Mesodermal cell (in vitro differentiated cells): ENCODE data around the gene DNAJB6.

Experiments
- H3K27ac ChIP-seq: 2 replicates; pipeline ENCODE4 v1.7.0; 2013; ENCODE audit warnings: mild to moderate bottlenecking, low read depth, low read length, moderate library complexity; ENCODE audit not compliant: severe bottlenecking
- H3K36me3 ChIP-seq: 2 replicates; pipeline ENCODE4 v1.7.1; 2013; ENCODE audit warnings: mild to moderate bottlenecking, low read length, moderate library complexity; ENCODE audit not compliant: control insufficient read depth, insufficient read depth
- H3K4me1 ChIP-seq: one replicate; pipeline ENCODE4 v1.7.1; 2013; ENCODE audit warnings: mild to moderate bottlenecking, low read length; ENCODE audit not compliant: insufficient read depth, control insufficient read depth, poor library complexity, severe bottlenecking
- H3K4me3 ChIP-seq: 2 replicates; pipeline ENCODE4 v1.7.0; 2013; ENCODE audit warnings: low read length, control low read depth, mild to moderate bottlenecking; ENCODE audit not compliant: insufficient read depth, poor library complexity, severe bottlenecking; ENCODE audit errors: extremely low read depth
- H3K9me3 ChIP-seq: 2 replicates; pipeline ENCODE4 v1.7.1; 2013; ENCODE audit warnings: mild to moderate bottlenecking, low read length, moderate library complexity; ENCODE audit not compliant: control insufficient read depth
- WGBS, 2 experiments: methylation state at CpG; one replicate each; pipeline ENCODE4 v1.1.5; 2013; ENCODE audit warnings: missing lambda C conversion rate in 2 of 2; ENCODE audit not compliant: insufficient coverage in 2 of 2; 5-methylcytosine and 5-hydroxymethylcytosine counted together

The DNAJB6 gene

GRCh38 chr7:157412021-157412443, 75.2 kb downstream of the DNAJB6 start:
- H3K9me3 ChIP-seq: no peaks in the 10 kb centered on the region
- no peak overlapping the region for H3K27ac ChIP-seq
- H3K4me3 ChIP-seq: no peak overlapping the region
- 94% methylated on average over 5 to 8 of the region's 11 CpGs for WGBS, 2 experiments
- peaks cover 33% of the 10 kb centered on the region for H3K4me1 ChIP-seq
- H3K36me3 ChIP-seq: peaks cover 78% of the 10 kb centered on the region

- 86 to 88% methylated on average over 20 to 26 of the region's 26 CpGs for WGBS, 2 experiments
- no peaks in the 10 kb centered on the region for H3K9me3 ChIP-seq
Measured at GRCh38 chr7:157412491-157413180, 75.8 kb downstream of the DNAJB6 start.

GRCh38 chr7:157413881-157414701, 77.3 kb downstream of the DNAJB6 start:
- Histone ChIP-seq H3K4me3 (no peak overlapping the region), H3K4me1 (peaks cover 24% of the 10 kb centered on the region), H3K27ac (no peak overlapping the region), H3K9me3 (no peaks in the 10 kb centered on the region), H3K36me3 (peaks cover 72% of the 10 kb centered on the region)
- WGBS, 2 experiments: 87 to 92% methylated on average over 32 to 49 of the region's 49 CpGs

More at GRCh38 chr7:157412491-157413180, 75.8 kb downstream of the DNAJB6 start:
- no peak overlapping the region for H3K27ac ChIP-seq
- peaks cover 77% of the 10 kb centered on the region for H3K36me3 ChIP-seq
- H3K4me3 ChIP-seq: no peak overlapping the region
- peaks cover 33% of the 10 kb centered on the region for H3K4me1 ChIP-seq

GRCh38 chr7:157414702-157415096, 77.9 kb downstream of the DNAJB6 start:
- Histone ChIP-seq H3K9me3 (no peaks in the 10 kb centered on the region), H3K36me3 (peaks cover 72% of the 10 kb centered on the region), H3K4me1 (peaks cover 23% of the 10 kb centered on the region), H3K27ac (no peak overlapping the region), H3K4me3 (no peak overlapping the region)
- WGBS, 2 experiments: 93 to 96% methylated on average over 7 to 8 of the region's 8 CpGs

- no peak overlapping the region for H3K4me3 ChIP-seq
- WGBS, 2 experiments: 93 to 97% methylated on average over 16 of the region's 16 CpGs
- no peaks in the 10 kb centered on the region for H3K9me3 ChIP-seq
- no peak overlapping the region for H3K27ac ChIP-seq
- peaks cover 16% of the 10 kb centered on the region for H3K4me1 ChIP-seq
- H3K36me3 ChIP-seq: peaks cover 64% of the 10 kb centered on the region
Measured at GRCh38 chr7:157415486-157415885, 78.7 kb downstream of the DNAJB6 start.

- Histone ChIP-seq H3K36me3 (peaks cover 66% of the 10 kb centered on the region), H3K4me3 (no peak overlapping the region), H3K9me3 (no peaks in the 10 kb centered on the region), H3K27ac (no peak overlapping the region), H3K4me1 (peaks cover 16% of the 10 kb centered on the region)
- 96 to 97% methylated on average over 29 to 30 of the region's 30 CpGs for WGBS, 2 experiments
Measured at GRCh38 chr7:157416011-157416410, 79.2 kb downstream of the DNAJB6 start.

GRCh38 chr7:157418204-157419034, 81.6 kb downstream of the DNAJB6 start:
- Histone ChIP-seq H3K4me3 (no peak overlapping the region), H3K27ac (no peak overlapping the region), H3K36me3 (peaks cover 63% of the 10 kb centered on the region), H3K9me3 (no peaks in the 10 kb centered on the region), H3K4me1 (peaks cover 7% of the 10 kb centered on the region)
- 95 to 96% methylated on average over 33 to 38 of the region's 41 CpGs for WGBS, 2 experiments

GRCh38 chr7:157419035-157419293, 82.2 kb downstream of the DNAJB6 start:
- whole genome bisulfite sequencing, 2 experiments: no CpG with 5 or more reads among the region's 8 CpGs
- peaks cover 65% of the 10 kb centered on the region for H3K36me3 ChIP-seq

GRCh38 chr7:157422279-157422678, 85.5 kb downstream of the DNAJB6 start:
- H3K27ac ChIP-seq: no peak overlapping the region
- peaks cover 38% of the 10 kb centered on the region for H3K36me3 ChIP-seq
- H3K4me1 ChIP-seq: peaks cover 7% of the 10 kb centered on the region
- H3K4me3 ChIP-seq: no peak overlapping the region
- 90% methylated on average over 22 of the region's 23 CpGs for WGBS, 2 experiments
- no peaks in the 10 kb centered on the region for H3K9me3 ChIP-seq

More at GRCh38 chr7:157419035-157419293, 82.2 kb downstream of the DNAJB6 start:
- peaks cover 7% of the 10 kb centered on the region for H3K4me1 ChIP-seq
- no peak overlapping the region for H3K27ac ChIP-seq
- no peak overlapping the region for H3K4me3 ChIP-seq
- H3K9me3 ChIP-seq: no peaks in the 10 kb centered on the region

- H3K4me3 ChIP-seq: no peak overlapping the region
- WGBS, 2 experiments: 90% methylated on average over 11 of the region's 12 CpGs
- H3K27ac ChIP-seq: no peak overlapping the region
Measured at GRCh38 chr7:157423348-157423747, 86.5 kb downstream of the DNAJB6 start.

More at GRCh38 chr7:157423348-157423747, 86.5 kb downstream of the DNAJB6 start:
- H3K4me1 ChIP-seq: peaks cover 7% of the 10 kb centered on the region
- peaks cover 32% of the 10 kb centered on the region for H3K36me3 ChIP-seq
- H3K9me3 ChIP-seq: no peaks in the 10 kb centered on the region
